Measurements from ENCODE around the gene COG2.

Gene COG2

DNA sequence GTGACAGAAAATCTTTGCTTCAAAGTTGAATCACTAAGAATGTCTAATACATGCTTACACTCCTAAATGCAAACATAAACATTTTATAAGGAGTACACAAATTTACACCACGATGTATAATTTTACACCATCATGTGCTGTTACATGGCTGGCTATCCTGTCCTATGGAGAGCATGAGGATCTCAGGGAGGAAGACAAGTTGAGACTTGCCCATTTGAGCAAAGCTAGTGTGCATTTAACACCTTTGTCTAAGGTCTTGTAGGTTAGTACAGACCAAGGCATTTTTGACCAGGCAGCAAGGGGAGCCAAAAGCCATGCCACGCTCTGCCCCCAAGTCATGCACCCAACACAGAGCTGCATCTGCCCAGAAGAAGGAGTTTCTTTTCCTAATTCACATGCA is 14.5 kb upstream of the COG2 start:
- WGBS, 2 experiments (ENCODE audit: insufficient coverage in 2 of 2), result 79% methylated on average over 2 of the region's 2 CpGs; no CpG with 5 or more reads in 1 of the 2 experiments
- Histone ChIP-seq H3K36me3 (ENCODE audit: control insufficient read depth, insufficient read depth, low read length) (no peaks in the 10 kb centered on the region), H3K4me1 (ENCODE audit: control insufficient read depth, insufficient read depth, low read length, poor library complexity, severe bottlenecking) (no peaks in the 10 kb centered on the region), H3K4me3 (ENCODE audit: extremely low read depth, insufficient read depth, low read length, poor library complexity, severe bottlenecking) (no peak overlapping the region), H3K27ac (ENCODE audit: low read depth, low read length, severe bottlenecking) (no peak overlapping the region), H3K9me3 (ENCODE audit: control insufficient read depth, low read length) (peaks cover 3% of the 10 kb centered on the region)

DNA sequence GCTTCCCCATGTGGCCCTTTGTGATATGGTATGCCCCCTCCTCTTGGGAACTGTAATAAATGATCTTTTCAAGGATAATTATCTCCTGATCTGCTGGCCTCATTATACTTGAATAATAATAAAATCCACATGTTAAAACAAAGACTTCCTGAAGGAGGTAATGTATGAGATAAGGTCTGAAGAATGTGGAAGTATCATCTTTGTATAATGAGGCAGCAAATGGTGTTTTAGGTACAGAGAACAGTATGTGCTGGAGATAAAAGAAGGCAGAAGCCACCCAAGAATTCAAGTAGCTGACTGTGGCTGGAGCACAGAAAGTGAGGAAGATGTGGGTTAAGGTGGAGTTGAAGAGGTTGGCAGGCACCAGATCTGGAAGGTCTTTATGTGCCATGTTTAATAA is 12.8 kb upstream of the COG2 start:
- Histone ChIP-seq H3K4me3 (ENCODE audit: extremely low read depth, insufficient read depth, low read length, poor library complexity, severe bottlenecking) (no peak overlapping the region), H3K27ac (ENCODE audit: low read depth, low read length, severe bottlenecking) (no peak overlapping the region), H3K36me3 (ENCODE audit: control insufficient read depth, insufficient read depth, low read length) (no peaks in the 10 kb centered on the region), H3K9me3 (ENCODE audit: control insufficient read depth, low read length) (peaks cover 3% of the 10 kb centered on the region), H3K4me1 (ENCODE audit: control insufficient read depth, insufficient read depth, low read length, poor library complexity, severe bottlenecking) (no peaks in the 10 kb centered on the region)

- no peak overlapping the region for H3K4me3 ChIP-seq (ENCODE audit: extremely low read depth, insufficient read depth, low read length, poor library complexity, severe bottlenecking)
- 100% methylated on average over 1 of the region's 1 CpG; no CpG with 5 or more reads in 1 of the 2 experiments for WGBS, 2 experiments (ENCODE audit: insufficient coverage in 2 of 2)
- H3K36me3 ChIP-seq (ENCODE audit: control insufficient read depth, insufficient read depth, low read length), result no peaks in the 10 kb centered on the region
- no peak overlapping the region for H3K27ac ChIP-seq (ENCODE audit: low read depth, low read length, severe bottlenecking)
- peaks cover 3% of the 10 kb centered on the region for H3K9me3 ChIP-seq (ENCODE audit: control insufficient read depth, low read length)
- no peaks in the 10 kb centered on the region for H3K4me1 ChIP-seq (ENCODE audit: control insufficient read depth, insufficient read depth, low read length, poor library complexity, severe bottlenecking)
These were observed 10.8 kb upstream of the COG2 start for GRCh38 chr1:230631477-230631876.

- WGBS, 2 experiments (ENCODE audit: insufficient coverage in 2 of 2), result 66 to 71% methylated on average over 4 of the region's 4 CpGs
- no peak overlapping the region for H3K4me3 ChIP-seq (ENCODE audit: extremely low read depth, insufficient read depth, low read length, poor library complexity, severe bottlenecking)
- no peaks in the 10 kb centered on the region for H3K4me1 ChIP-seq (ENCODE audit: control insufficient read depth, insufficient read depth, low read length, poor library complexity, severe bottlenecking)
- no peaks in the 10 kb centered on the region for H3K36me3 ChIP-seq (ENCODE audit: control insufficient read depth, insufficient read depth, low read length)
- H3K9me3 ChIP-seq (ENCODE audit: control insufficient read depth, low read length), result peaks cover 3% of the 10 kb centered on the region
- H3K27ac ChIP-seq (ENCODE audit: low read depth, low read length, severe bottlenecking), result no peak overlapping the region
These were observed 9.9 kb upstream of the COG2 start for GRCh38 chr1:230632273-230632873.

DNA sequence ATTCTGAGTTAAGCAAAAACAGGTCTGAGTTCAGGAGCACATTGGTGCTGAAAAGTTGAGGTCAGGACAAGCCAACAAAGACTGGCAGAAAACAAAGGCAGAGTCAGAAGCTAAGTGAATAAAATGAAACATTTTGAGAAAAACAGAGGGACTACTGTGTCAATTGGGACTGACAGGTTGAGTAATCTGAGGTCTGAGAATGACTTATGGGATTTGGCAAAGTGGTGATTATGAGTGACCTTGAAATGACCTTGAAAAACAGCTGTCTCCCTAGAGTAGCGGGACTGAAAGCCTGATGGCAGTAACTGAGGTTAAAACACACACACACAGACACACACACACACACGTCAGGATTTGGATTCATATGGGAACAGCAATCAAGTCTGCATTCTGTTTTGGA is 8.8 kb upstream of the COG2 start:
- Histone ChIP-seq H3K27ac (ENCODE audit: low read depth, low read length, severe bottlenecking) (no peak overlapping the region), H3K36me3 (ENCODE audit: control insufficient read depth, insufficient read depth, low read length) (no peaks in the 10 kb centered on the region), H3K9me3 (ENCODE audit: control insufficient read depth, low read length) (no peaks in the 10 kb centered on the region), H3K4me1 (ENCODE audit: control insufficient read depth, insufficient read depth, low read length, poor library complexity, severe bottlenecking) (no peaks in the 10 kb centered on the region), H3K4me3 (ENCODE audit: extremely low read depth, insufficient read depth, low read length, poor library complexity, severe bottlenecking) (no peak overlapping the region)
- WGBS, 2 experiments (ENCODE audit: insufficient coverage in 2 of 2), result 60% methylated on average over 1 of the region's 2 CpGs; no CpG with 5 or more reads in 1 of the 2 experiments

GRCh38 chr1:230634384-230634783 is 7.9 kb upstream of the COG2 start:
- no peaks in the 10 kb centered on the region for H3K36me3 ChIP-seq (ENCODE audit: control insufficient read depth, insufficient read depth, low read length)
- H3K4me1 ChIP-seq (ENCODE audit: control insufficient read depth, insufficient read depth, low read length, poor library complexity, severe bottlenecking), result no peaks in the 10 kb centered on the region
- WGBS, 2 experiments (ENCODE audit: insufficient coverage in 2 of 2), result 71 to 100% methylated on average over 1 of the region's 5 CpGs
- no peaks in the 10 kb centered on the region for H3K9me3 ChIP-seq (ENCODE audit: control insufficient read depth, low read length)
- no peak overlapping the region for H3K4me3 ChIP-seq (ENCODE audit: extremely low read depth, insufficient read depth, low read length, poor library complexity, severe bottlenecking)
- H3K27ac ChIP-seq (ENCODE audit: low read depth, low read length, severe bottlenecking), result no peak overlapping the region

- no peak overlapping the region for H3K4me3 ChIP-seq (ENCODE audit: extremely low read depth, insufficient read depth, low read length, poor library complexity, severe bottlenecking)
- H3K36me3 ChIP-seq (ENCODE audit: control insufficient read depth, insufficient read depth, low read length), result no peaks in the 10 kb centered on the region
- H3K9me3 ChIP-seq (ENCODE audit: control insufficient read depth, low read length), result no peaks in the 10 kb centered on the region
- H3K27ac ChIP-seq (ENCODE audit: low read depth, low read length, severe bottlenecking), result no peak overlapping the region
- 79 to 89% methylated on average over 4 to 5 of the region's 7 CpGs for WGBS, 2 experiments (ENCODE audit: insufficient coverage in 2 of 2)
- peaks cover 8% of the 10 kb centered on the region for H3K4me1 ChIP-seq (ENCODE audit: control insufficient read depth, insufficient read depth, low read length, poor library complexity, severe bottlenecking)
These were observed 5.6 kb upstream of the COG2 start for GRCh38 chr1:230636575-230637148.

DNA sequence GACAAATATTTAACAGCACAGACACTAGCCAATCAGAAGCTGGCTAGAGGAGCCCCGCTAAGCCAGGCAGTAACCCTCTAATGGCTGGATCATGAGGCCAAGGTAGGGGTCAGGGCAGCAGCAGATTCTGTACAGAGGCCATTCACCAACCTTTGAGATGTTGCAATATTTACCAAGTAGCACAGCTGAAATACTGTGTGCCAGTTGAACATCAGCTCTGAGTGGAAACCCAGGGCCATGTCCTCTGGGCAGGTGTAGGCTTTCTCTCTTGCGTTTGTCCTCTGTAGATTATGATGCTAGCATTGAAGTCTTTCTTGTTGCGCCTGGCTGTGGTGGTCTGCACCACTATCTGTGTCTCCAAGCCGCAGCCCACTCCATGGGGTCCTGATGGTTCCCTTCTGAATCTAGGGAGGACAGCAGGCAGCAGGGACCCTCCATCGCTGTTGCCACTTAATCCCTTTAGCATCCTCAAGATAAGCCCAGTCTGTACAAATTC is 2.5 kb upstream of the COG2 start:
- H3K36me3 ChIP-seq (ENCODE audit: control insufficient read depth, insufficient read depth, low read length), result no peaks in the 10 kb centered on the region
- WGBS, 2 experiments (ENCODE audit: insufficient coverage in 2 of 2), result 92 to 97% methylated on average over 4 to 5 of the region's 5 CpGs
- H3K27ac ChIP-seq (ENCODE audit: low read depth, low read length, severe bottlenecking), result no peak overlapping the region
- H3K4me1 ChIP-seq (ENCODE audit: control insufficient read depth, insufficient read depth, low read length, poor library complexity, severe bottlenecking), result peaks cover 18% of the 10 kb centered on the region
- H3K4me3 ChIP-seq (ENCODE audit: extremely low read depth, insufficient read depth, low read length, poor library complexity, severe bottlenecking), result no peak overlapping the region
- H3K9me3 ChIP-seq (ENCODE audit: control insufficient read depth, low read length), result no peaks in the 10 kb centered on the region

- H3K4me1 ChIP-seq (ENCODE audit: control insufficient read depth, insufficient read depth, low read length, poor library complexity, severe bottlenecking), result peaks cover 18% of the 10 kb centered on the region
- WGBS, 2 experiments (ENCODE audit: insufficient coverage in 2 of 2), result 87 to 95% methylated on average over 5 to 6 of the region's 6 CpGs
- H3K4me3 ChIP-seq (ENCODE audit: extremely low read depth, insufficient read depth, low read length, poor library complexity, severe bottlenecking), result peak overlapping the region; percentile 79
- no peaks in the 10 kb centered on the region for H3K9me3 ChIP-seq (ENCODE audit: control insufficient read depth, low read length)
- H3K36me3 ChIP-seq (ENCODE audit: control insufficient read depth, insufficient read depth, low read length), result peaks cover 11% of the 10 kb centered on the region
- H3K27ac ChIP-seq (ENCODE audit: low read depth, low read length, severe bottlenecking), result no peak overlapping the region
These were observed 935 bp upstream of the COG2 start for GRCh38 chr1:230641346-230641745.

- WGBS, 2 experiments (ENCODE audit: insufficient coverage in 2 of 2), result 4% methylated on average over 14 of the region's 18 CpGs
These were observed 400 bp upstream of the COG2 start for GRCh38 chr1:230641900-230642262.

DNA sequence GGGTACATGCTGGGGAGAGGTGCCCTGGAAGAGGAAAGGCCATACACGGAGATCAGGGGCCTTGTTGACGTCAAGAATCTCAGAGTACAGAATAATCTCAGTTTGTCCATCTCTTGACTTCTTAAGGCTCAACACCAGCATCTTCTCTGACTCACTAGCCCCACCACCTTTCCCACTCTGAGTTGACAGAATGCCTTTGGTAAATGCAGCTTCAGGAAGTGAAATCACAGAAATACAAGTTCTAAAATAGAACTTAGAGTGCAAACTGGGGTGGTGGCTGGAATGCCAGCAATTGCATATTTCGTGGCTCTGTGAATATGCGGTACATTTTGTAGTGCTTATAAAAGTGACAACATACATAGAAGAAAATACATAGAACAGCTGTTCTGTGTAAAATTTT is 1.6 kb downstream of the COG2 start:
- Histone ChIP-seq H3K4me1 (ENCODE audit: control insufficient read depth, insufficient read depth, low read length, poor library complexity, severe bottlenecking) (peaks cover 18% of the 10 kb centered on the region), H3K9me3 (ENCODE audit: control insufficient read depth, low read length) (no peaks in the 10 kb centered on the region), H3K4me3 (ENCODE audit: extremely low read depth, insufficient read depth, low read length, poor library complexity, severe bottlenecking) (no peak overlapping the region), H3K36me3 (ENCODE audit: control insufficient read depth, insufficient read depth, low read length) (peaks cover 20% of the 10 kb centered on the region), H3K27ac (ENCODE audit: low read depth, low read length, severe bottlenecking) (no peak overlapping the region)
- WGBS, 2 experiments (ENCODE audit: insufficient coverage in 2 of 2), result no CpG with 5 or more reads among the region's 4 CpGs

More at GRCh38 chr1:230641900-230642262, 400 bp upstream of the COG2 start:
- peak overlapping the region; percentile 79 for H3K4me3 ChIP-seq (ENCODE audit: extremely low read depth, insufficient read depth, low read length, poor library complexity, severe bottlenecking)
- H3K4me1 ChIP-seq (ENCODE audit: control insufficient read depth, insufficient read depth, low read length, poor library complexity, severe bottlenecking), result peaks cover 18% of the 10 kb centered on the region
- H3K27ac ChIP-seq (ENCODE audit: low read depth, low read length, severe bottlenecking), result no peak overlapping the region
- no peaks in the 10 kb centered on the region for H3K9me3 ChIP-seq (ENCODE audit: control insufficient read depth, low read length)
- peaks cover 14% of the 10 kb centered on the region for H3K36me3 ChIP-seq (ENCODE audit: control insufficient read depth, insufficient read depth, low read length)
